Islet of Langerhans (tissue), 1 donor: ENCODE data around the gene DHX57.

Experiments used
- FAIRE-seq: peaks from one replicate; lab custom pipeline; 2011; peaks lifted over from hg19 to GRCh38; lab: Jason Lieb, UNC

DHX57 gene, protein sequence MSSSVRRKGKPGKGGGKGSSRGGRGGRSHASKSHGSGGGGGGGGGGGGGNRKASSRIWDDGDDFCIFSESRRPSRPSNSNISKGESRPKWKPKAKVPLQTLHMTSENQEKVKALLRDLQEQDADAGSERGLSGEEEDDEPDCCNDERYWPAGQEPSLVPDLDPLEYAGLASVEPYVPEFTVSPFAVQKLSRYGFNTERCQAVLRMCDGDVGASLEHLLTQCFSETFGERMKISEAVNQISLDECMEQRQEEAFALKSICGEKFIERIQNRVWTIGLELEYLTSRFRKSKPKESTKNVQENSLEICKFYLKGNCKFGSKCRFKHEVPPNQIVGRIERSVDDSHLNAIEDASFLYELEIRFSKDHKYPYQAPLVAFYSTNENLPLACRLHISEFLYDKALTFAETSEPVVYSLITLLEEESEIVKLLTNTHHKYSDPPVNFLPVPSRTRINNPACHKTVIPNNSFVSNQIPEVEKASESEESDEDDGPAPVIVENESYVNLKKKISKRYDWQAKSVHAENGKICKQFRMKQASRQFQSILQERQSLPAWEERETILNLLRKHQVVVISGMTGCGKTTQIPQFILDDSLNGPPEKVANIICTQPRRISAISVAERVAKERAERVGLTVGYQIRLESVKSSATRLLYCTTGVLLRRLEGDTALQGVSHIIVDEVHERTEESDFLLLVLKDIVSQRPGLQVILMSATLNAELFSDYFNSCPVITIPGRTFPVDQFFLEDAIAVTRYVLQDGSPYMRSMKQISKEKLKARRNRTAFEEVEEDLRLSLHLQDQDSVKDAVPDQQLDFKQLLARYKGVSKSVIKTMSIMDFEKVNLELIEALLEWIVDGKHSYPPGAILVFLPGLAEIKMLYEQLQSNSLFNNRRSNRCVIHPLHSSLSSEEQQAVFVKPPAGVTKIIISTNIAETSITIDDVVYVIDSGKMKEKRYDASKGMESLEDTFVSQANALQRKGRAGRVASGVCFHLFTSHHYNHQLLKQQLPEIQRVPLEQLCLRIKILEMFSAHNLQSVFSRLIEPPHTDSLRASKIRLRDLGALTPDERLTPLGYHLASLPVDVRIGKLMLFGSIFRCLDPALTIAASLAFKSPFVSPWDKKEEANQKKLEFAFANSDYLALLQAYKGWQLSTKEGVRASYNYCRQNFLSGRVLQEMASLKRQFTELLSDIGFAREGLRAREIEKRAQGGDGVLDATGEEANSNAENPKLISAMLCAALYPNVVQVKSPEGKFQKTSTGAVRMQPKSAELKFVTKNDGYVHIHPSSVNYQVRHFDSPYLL (N-terminal part only)

DNA sequence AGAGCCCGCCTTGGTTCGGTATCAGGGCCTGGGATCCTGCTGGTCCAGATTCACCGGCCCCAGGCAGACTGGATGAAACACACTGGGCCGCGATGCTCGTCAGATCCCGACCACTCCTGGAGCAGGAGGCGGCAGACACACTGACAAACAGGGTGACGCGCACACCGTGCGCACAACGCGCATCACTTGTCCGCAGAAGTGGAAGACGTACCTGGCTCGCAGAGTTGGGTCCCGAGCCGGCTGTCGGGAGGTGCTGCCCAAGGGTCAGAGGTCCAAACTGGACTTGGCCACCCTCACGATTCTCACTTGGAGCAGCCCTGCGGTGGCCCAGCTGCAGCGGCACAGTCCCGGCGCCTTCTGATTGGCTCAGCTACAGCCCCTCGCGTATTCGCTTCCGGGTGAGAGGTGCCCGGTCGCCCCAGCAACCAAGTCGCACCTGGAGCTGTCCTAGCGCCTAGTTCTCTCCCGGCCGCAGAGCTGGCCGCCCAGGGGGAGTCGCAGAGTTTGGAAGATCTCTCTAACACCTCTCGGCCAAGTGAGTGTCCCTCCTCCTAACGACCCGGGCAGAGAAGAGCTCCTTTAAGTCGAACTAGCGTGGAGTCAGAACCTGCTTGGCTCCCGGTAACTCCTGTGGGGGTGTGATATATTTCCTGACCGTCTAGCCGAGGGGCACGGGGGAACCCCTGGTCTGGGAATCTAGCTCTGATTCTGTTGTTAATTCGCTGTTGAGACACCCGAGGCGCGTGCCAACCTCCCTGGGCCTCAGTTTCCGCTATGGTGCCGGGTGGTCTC, at the start of gene DHX57, which contains the start of gene MORN2:
TSS of gene DHX57 (minus strand) at position 359 of the 792 bp plus-strand sequence. CDS start 7,529 bp downstream, outside the sequence.
TSS of gene MORN2 (plus strand) at position 401 of the 792 bp plus-strand sequence.
- FAIRE-seq, result no peak

GRCh38 chr2:38922902-38923301, 47.2 kb upstream of the DHX57 start:
- FAIRE-seq, result no peak

GRCh38 chr2:38922389-38922788, 46.7 kb upstream of the DHX57 start:
- FAIRE-seq, result no peak

DNA sequence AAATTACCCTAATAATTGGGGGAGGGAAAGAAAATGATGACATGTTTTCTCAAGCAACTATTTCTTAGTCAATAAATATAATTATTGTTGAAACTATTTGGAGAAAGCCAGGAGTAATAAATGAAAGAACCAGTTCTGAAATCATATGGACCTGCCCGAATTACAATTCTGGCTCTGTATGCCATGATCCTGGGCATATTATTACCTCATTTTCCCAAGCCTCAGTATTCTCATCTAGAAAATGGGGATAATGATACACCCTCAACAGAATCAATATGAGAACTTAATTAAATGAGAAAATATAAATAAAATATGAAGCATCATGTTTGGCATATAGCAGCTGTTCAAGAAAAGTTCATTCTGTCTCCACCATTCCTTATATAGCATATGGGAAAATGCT, 36.9 kb upstream of the DHX57 start:
- FAIRE-seq, result no peak

- FAIRE-seq, result no peak
Observed at GRCh38 chr2:38911191-38911590, 35.5 kb upstream of the DHX57 start.

DNA sequence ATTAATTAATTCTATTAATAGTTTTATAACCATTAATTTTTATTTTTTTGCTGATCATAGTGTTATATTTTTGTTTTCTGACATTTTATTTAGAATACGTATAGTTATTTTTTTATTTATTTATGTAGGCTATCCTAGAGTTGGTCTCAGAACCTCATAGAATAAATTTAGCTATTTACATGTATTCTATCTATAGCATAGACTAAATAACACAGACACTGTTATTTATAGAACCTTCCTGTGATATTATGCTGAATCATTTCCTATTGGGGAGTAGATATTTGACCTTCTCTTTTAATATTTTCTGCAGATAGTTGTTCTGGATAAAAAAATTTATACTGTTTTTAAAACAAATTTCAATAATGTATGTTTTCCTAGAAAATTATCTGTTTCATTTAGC, 34.1 kb upstream of the DHX57 start:
- no peak for FAIRE-seq

DNA sequence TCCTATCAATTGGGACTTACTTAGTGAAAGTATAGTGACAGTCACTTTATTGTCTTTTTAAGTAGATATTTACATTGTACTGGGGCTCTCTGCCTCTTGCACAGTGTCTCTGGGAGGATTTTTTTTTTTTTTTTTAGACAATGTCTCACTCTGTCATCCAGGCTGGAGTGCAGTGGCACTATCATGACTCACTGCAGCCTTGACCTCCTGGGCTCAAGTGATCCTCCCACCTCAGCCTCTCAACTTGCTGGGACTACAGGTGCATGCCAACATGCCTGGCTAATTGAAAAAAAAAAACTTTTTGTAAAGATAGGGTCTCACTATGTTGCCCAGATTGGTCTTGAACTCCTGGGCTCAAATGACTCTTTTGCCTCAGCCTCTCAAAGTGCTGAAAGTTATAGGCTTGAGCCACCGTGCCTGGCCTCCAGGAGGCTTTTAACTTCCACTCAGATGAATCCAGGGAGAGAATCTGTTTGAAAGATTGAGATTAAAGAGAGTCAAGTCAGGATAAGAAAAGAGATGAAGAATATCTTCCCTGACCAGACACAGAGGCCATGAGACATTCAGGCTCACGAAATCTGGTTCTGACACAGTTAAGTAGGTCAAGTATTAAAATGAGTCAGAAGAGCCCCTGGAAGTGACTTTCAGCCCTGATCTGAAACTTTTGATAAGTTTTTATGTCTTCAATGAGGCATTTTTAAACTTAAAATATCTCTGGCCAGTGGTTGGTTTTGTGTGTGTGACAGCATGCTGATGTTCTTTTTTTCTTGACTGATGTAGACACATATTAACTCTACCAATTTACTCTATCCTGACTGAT, 32.2 kb upstream of the DHX57 start:
- FAIRE-seq, result no peak

DNA sequence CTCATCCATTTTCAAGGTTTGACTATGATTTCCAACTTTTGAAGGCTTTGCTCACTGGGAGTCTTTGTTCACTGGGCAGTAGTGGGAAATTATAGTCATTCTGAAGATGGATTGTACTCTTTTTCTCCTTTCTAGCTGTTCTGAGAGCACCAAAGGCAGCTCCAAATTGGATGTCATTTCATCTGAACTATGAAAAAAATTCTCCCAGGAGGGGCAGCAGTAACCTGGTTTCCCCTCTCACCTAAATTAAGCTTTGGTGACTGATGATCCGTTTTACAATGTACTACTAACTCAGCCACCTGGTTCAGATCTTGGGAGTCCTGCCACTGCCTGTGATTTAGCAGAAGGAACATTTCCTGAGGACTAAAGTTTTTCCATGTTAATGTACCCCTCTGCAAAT, 31.5 kb upstream of the DHX57 start:
- no peak for FAIRE-seq

GRCh38 chr2:38905251-38905650, 29.5 kb upstream of the DHX57 start:
- no peak for FAIRE-seq

GRCh38 chr2:38900726-38901125, 25.0 kb upstream of the DHX57 start:
- no peak for FAIRE-seq

GRCh38 chr2:38898256-38898655, 22.5 kb upstream of the DHX57 start:
- no peak for FAIRE-seq

DNA sequence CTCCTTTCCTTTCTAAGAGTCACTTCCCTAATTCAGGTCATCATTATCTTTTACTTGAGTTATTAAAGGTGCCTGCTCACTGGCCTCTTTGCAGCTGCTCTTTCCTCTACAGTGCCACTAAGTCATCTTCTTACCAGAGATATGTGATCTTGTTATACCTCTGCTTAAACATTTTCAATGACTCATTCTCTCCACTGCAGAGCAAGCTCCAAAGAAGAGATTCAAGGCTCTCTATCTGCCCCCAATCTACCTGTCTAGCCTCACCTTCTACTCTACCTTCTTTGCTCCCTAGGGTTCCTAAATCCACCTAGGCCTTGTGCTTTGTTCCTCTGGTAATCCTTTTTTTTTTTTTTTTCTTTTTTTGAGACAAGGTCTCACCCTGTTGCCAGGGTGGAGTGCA, 17.1 kb upstream of the DHX57 start:
- no peak for FAIRE-seq

GRCh38 chr2:38889575-38889974, 13.8 kb upstream of the DHX57 start, which contains the start of gene ARHGEF33:
Gene ARHGEF33 (plus strand): TSS chr2:38889875. CDS start chr2:38919448, 29,573 bp downstream.
- FAIRE-seq, result peak; percentile 84

DNA sequence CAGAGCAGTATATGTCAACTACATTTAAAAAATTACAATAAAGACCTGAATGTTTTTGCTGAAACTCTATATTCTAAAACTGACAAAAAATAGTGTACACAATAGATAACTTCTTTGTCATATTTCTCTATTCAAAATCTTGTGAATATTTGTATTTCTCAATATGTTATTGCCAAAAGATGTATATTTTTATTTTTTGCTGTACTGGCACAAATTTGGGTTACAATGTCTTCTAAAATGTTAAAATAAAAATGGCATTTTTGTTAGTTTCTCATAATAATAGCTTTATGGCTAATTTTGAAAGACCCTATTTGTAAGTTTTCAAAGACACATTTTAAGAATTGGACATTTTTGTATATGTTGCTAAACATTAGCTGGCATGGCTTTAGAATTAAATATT, 13.3 kb upstream of the DHX57 start:
- FAIRE-seq, result no peak

GRCh38 chr2:38887902-38888554, 12.3 kb upstream of the DHX57 start:
- FAIRE-seq, result no peak

DNA sequence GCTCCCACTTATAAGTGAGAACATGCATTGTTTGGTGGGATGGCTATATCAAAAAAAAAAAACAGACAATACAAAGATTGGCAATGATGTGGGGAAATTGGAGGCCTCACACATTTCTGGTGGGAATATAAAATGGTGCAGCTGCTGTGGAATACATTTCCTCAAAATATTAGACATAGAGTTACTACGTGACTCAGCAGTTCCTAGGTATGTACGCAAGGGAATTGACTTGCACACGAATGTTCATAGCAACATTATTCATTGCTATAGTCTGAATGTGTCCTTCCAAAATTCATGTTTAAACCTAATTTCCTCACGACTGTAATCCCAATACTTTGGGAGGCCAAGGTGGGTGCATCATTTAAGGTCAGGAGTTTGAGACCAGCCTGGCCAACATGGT, 11.6 kb upstream of the DHX57 start:
- FAIRE-seq, result no peak

GRCh38 chr2:38886063-38886462, 10.3 kb upstream of the DHX57 start:
- FAIRE-seq, result no peak

DNA sequence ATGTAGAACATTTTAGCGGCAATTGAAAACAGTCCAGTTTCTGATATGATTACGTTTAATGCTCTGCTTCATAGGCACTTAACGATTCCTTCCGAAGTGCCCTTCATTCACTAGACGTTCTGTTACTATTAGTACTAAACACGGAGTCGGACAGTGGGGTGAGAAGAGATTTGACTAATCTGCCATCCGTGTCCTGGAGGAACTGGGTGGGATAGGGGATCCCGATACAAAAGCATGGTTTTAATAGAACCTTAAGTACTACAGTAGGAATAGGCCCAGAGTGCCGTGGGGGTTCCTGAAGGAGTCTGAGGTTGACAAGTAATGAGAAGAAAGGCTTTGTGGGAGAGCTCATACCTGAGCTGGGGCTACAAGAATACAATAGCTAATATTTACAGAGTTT, 673 bp upstream of the DHX57 start:
- no peak for FAIRE-seq

GRCh38 chr2:38875227-38875575, 533 bp downstream of the DHX57 start:
- no peak for FAIRE-seq

DNA sequence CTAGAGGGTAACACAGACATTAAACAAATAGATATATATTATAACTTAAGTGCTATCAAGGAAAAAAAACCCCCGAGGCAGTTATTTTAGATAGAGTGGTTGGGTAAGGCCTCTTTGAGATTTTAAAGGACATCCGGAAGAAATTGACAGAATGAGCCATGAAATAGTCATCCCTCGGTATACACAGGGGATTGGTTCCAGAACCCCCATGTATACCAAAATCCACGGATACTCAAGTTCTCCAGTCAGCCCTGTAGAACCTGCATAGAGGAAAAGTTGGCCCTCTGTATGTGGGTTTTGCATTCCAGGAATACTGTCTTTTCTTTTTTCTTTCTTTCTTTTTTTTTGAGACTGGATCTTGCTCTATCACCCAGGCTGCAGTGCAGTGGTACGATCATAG, 2.0 kb downstream of the DHX57 start:
- FAIRE-seq, result no peak
